Ascending aorta (tissue), 2 donors: ENCODE results near the gene LGALS3. TPM values are rescaled to one million over a fixed set of nuclear protein-coding genes. Genes with fewer than 3 reads are reported as not detected.

Experiments
- DNase-seq, 2 donors: peaks; one replicate each; pipeline ENCODE4 v3.0.0-alpha.2; 2019; ENCODE audit warnings: low spot score in 2 of 2
- H3K27ac ChIP-seq, 2 donors: fragments of 200-600 bp; sonication (generic); one replicate each; pipeline ENCODE4 v1.5.1; 2016 to 2017; ENCODE audit warnings: mild to moderate bottlenecking in 1 of 2
- H3K27me3 ChIP-seq: fragments of 200-600 bp; sonication (generic); one replicate; pipeline ENCODE4 v1.5.1; 2017
- H3K36me3 ChIP-seq, 2 donors: fragments of 200-600 bp; sonication (generic); one replicate each; pipeline ENCODE4 v1.5.1; 2016
- H3K4me1 ChIP-seq, 2 donors: fragments of 200-600 bp; sonication (generic); one replicate each; pipeline ENCODE4 v1.5.1; 2016 to 2017; ENCODE audit warnings: mild to moderate bottlenecking in 1 of 2
- H3K4me3 ChIP-seq, 2 donors: fragments of 200-600 bp; sonication (generic); one replicate each; pipeline ENCODE4 v1.5.1; 2016 to 2017; ENCODE audit warnings: mild to moderate bottlenecking in 1 of 2
- H3K9me3 ChIP-seq, 2 donors: fragments of 200-600 bp; sonication (generic); one replicate each; pipeline ENCODE4 v1.5.1; 2016
- CTCF ChIP-seq, 3 experiments: fragments of 200-600 bp in 2 of 3; fragments of 450-650 bp in 1 of 3; sonication (generic) in 2 of 3; IDR thresholded peaks; one replicate each; pipeline ENCODE4 v1.5.1; 2016 to 2019; ENCODE audit warnings: antibody characterized with exemption in 3 of 3, mild to moderate bottlenecking in 1 of 3, moderate library complexity in 1 of 3
- intact Hi-C: fragments of 100-400 bp; cut with DNase I; formaldehyde crosslinking; loops from one replicate; pipeline ENCODE4 v1.15.1; 2023
- total RNA-seq: library from RNA; depleted of rRNA; stranded (reverse); fragments of >200 nt; gene quantifications from one replicate; pipeline ENCODE4 v1.1.0, GENCODE V29; 2016

LGALS3 gene
- total RNA-seq, 1 donor from 2014 or later, result 358 TPM

GRCh38 chr14:55107766-55108554 lies 21.1 kb upstream of the LGALS3 start:
- Histone ChIP-seq H3K27me3 (no peaks in the 10 kb centered on the region), H3K36me3 (no peaks in the 10 kb centered on the region), H3K4me1 (peaks cover 18 to 28% of the 10 kb centered on the region in 2 donors), H3K4me3 (no peak overlapping the region), H3K27ac (peak overlapping the region; percentile 89 to 98), H3K9me3 (no peaks in the 10 kb centered on the region)
- DNase-seq, result peak; percentile 76 to 96
- TF ChIP-seq CTCF (IDR thresholded peaks at IDR 0.05), result no peak
- intact Hi-C loops, result loop anchor here (1.0 kb wide), 1 partner anchor 21 kb away; the partner anchor contains the start of gene LGALS3

- DNase-seq, result no peak
- intact Hi-C loops, result no loop called here
- no peak for TF ChIP-seq CTCF (IDR thresholded peaks at IDR 0.05)
- Histone ChIP-seq H3K27me3 (no peaks in the 10 kb centered on the region), H3K9me3 (no peaks in the 10 kb centered on the region), H3K4me3 (no peak overlapping the region), H3K36me3 (no peaks in the 10 kb centered on the region), H3K27ac (no peak overlapping the region), H3K4me1 (peaks cover 10 to 21% of the 10 kb centered on the region in 2 donors)
Observed at GRCh38 chr14:55109836-55110235, 19.2 kb upstream of the LGALS3 start.

GRCh38 chr14:55111122-55111708 lies 17.8 kb upstream of the LGALS3 start:
- Histone ChIP-seq H3K36me3 (no peaks in the 10 kb centered on the region), H3K27ac (no peak overlapping the region), H3K4me3 (no peak overlapping the region), H3K4me1 (peaks cover 10 to 17% of the 10 kb centered on the region in 2 donors), H3K27me3 (no peaks in the 10 kb centered on the region), H3K9me3 (no peaks in the 10 kb centered on the region)
- TF ChIP-seq CTCF (IDR thresholded peaks at IDR 0.05), result no peak
- DNase-seq, result no peak
- intact Hi-C loops, result no loop called here

GRCh38 chr14:55114720-55115119 lies 14.3 kb upstream of the LGALS3 start:
- H3K9me3 ChIP-seq, result no peaks in the 10 kb centered on the region
- H3K27me3 ChIP-seq, result no peaks in the 10 kb centered on the region
- H3K27ac ChIP-seq, result no peak overlapping the region
- TF ChIP-seq CTCF (IDR thresholded peaks at IDR 0.05), result no peak
- peaks cover 0 to 9% of the 10 kb centered on the region in 2 donors for H3K4me1 ChIP-seq
- H3K36me3 ChIP-seq, result no peaks in the 10 kb centered on the region
- intact Hi-C loops, result no loop called here
- no peak for DNase-seq
- H3K4me3 ChIP-seq, result no peak overlapping the region

- Histone ChIP-seq H3K4me3 (no peak overlapping the region), H3K9me3 (no peaks in the 10 kb centered on the region), H3K27ac (no peak overlapping the region), H3K4me1 (peaks cover 0 to 9% of the 10 kb centered on the region in 2 donors), H3K36me3 (no peaks in the 10 kb centered on the region), H3K27me3 (no peaks in the 10 kb centered on the region)
- intact Hi-C loops, result no loop called here
- no peak for TF ChIP-seq CTCF (IDR thresholded peaks at IDR 0.05)
- no peak for DNase-seq
Observed at GRCh38 chr14:55115460-55115859, 13.6 kb upstream of the LGALS3 start.
